HepG2 (cell line): ENCODE data around the gene CACNG7. TPM values are rescaled to one million over a fixed set of nuclear protein-coding genes. Genes with fewer than 3 reads are reported as not detected.

ENCODE experiments used
- BORCS8-MEF2B ChIP-seq: sonication (generic); formaldehyde crosslinking; IDR thresholded peaks from 2 replicates; pipeline ENCODE4 v1.8.0; 2022; ENCODE audit warnings: mild to moderate bottlenecking, missing genetic modification reagents
- DMAP1 ChIP-seq: IDR thresholded peaks from 2 replicates; pipeline ENCODE4 v1.6.1; 2016
- DR1 ChIP-seq: sonication (generic); formaldehyde crosslinking; IDR thresholded peaks from 2 replicates; pipeline ENCODE4 v1.8.0; 2021; ENCODE audit warnings: mild to moderate bottlenecking, missing genetic modification reagents, inconsistent platforms
- HIVEP1 ChIP-seq: sonication (generic); formaldehyde crosslinking; IDR thresholded peaks from 2 replicates; pipeline ENCODE4 v1.4.0; 2020; ENCODE audit warnings: mild to moderate bottlenecking, missing genetic modification reagents
- MTA3 ChIP-seq: sonication (generic); formaldehyde crosslinking; IDR thresholded peaks from 2 replicates; pipeline ENCODE4 v1.4.0; 2020; ENCODE audit warnings: missing genetic modification reagents
- NONO ChIP-seq, 2 experiments: fragments of 450-650 bp in 1 of 2; sonication (generic) in 1 of 2; formaldehyde crosslinking in 1 of 2; IDR thresholded peaks in 1 of 2; conservative IDR thresholded peaks in 1 of 2; 2 replicates each; pipeline versions ENCODE4 v1.6.1 to v1.8.0; 2017 to 2022; ENCODE audit warnings: mild to moderate bottlenecking in 1 of 2, missing genetic modification reagents in 1 of 2, moderate library complexity in 1 of 2
- RBFOX2 ChIP-seq: fragments of 200-400 bp; formaldehyde crosslinking; IDR thresholded peaks from 2 replicates; pipeline ENCODE4 v1.6.1; 2017; ENCODE audit warnings: low read depth, mild to moderate bottlenecking, low read length
- SALL2 ChIP-seq: sonication (generic); formaldehyde crosslinking; IDR thresholded peaks from 2 replicates; pipeline ENCODE4 v1.8.1; 2023; ENCODE audit warnings: mild to moderate bottlenecking, missing genetic modification reagents, inconsistent platforms
- ZNF549 ChIP-seq: sonication (generic); formaldehyde crosslinking; IDR thresholded peaks from 2 replicates; pipeline ENCODE4 v1.5.0; 2020; ENCODE audit warnings: missing genetic modification reagents
- ZNF558 ChIP-seq: sonication (generic); formaldehyde crosslinking; IDR thresholded peaks from 2 replicates; pipeline ENCODE4 v1.9.0; 2022; ENCODE audit warnings: mild to moderate bottlenecking, missing genetic modification reagents, borderline replicate concordance
- ZNF703 ChIP-seq: sonication (generic); formaldehyde crosslinking; IDR thresholded peaks from 2 replicates; pipeline ENCODE4 v1.5.1; 2020; ENCODE audit warnings: missing genetic modification reagents, mild to moderate bottlenecking, moderate library complexity, borderline replicate concordance
- polyA plus RNA-seq, 8 experiments: library from polyadenylated mRNA; depleted of rRNA in 3 of 8; stranded (reverse) in 7 of 8; unstranded in 1 of 8; fragments of >200 nt; fragmentation: Illumina TruSeq in 4 of 8; extraction: Trizol in 4 of 8; gene quantifications; 2 replicates each; pipeline versions ENCODE4 v1.2.1 to v1.2.3, GENCODE V29; 2011 to 2016; ENCODE audit warnings: low read depth in 4 of 8, missing spikeins in 1 of 8, mixed read lengths in 1 of 8; ENCODE audit not compliant: insufficient read depth in 1 of 8
- total RNA-seq, 5 experiments: library from RNA; depleted of rRNA; stranded (reverse); fragments of >200 nt; fragmentation: Illumina TruSeq; extraction: Trizol; gene quantifications; 2 replicates each; pipeline ENCODE4 v1.2.3, GENCODE V29; 2016; ENCODE audit warnings: low read depth in 1 of 5
- TF ChIP-seq, protein P1 (sequence below): sonication (generic); formaldehyde crosslinking; IDR thresholded peaks from 2 replicates; pipeline ENCODE4 v1.8.0; 2022; ENCODE audit warnings: mild to moderate bottlenecking, missing genetic modification reagents, borderline replicate concordance

The CACNG7 gene
- total and polyA plus RNA-seq, 2 of the 13 experiments (the other 11 are each of a cell fraction or from before 2014, with no cell fraction given) = not detected

DNA sequence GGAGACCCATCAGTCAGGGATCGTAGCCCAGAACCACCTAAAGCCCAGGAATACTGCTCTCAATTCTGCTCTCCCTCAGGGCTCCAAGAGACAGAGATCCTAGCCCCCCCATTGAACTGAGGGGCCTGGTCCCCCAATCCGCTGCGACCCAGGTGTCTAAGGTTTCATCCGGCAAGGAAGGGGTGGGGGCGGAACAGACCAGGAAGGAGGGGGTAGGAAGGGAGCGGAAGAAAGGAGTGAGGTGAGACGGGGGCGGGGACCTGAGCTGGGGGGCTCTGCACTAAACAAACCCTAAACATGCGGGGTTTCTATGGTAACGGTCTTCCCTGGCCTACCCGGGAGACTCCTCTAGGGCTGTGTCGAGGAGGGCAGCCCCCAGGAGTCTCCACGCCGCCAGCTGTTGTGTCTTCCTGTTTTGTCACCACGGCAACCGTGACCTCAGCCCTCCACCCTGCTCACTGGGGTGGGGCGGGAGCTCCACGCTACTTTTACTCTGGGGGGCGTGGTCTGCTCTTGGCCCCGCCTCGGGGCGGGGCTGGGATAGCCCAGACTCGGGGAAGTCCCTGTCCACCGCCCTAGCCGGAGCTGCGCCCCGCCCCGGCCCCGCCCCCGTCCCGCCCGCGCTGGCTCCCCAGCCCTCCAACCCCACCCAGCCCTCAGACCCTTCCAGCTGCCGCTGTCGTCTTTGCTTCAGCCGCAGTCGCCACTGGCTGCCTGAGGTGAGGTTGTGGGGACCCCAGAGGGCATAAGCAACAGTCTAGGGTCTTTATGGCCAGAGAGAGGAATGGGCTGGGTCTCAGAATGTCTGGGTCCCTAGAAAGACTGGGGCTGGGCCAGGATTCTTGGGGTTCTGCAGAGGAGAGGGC, 41.6 kb upstream of the CACNG7 start, which contains the start of gene MYADM (continued):
- TF ChIP-seq, protein P1, sequence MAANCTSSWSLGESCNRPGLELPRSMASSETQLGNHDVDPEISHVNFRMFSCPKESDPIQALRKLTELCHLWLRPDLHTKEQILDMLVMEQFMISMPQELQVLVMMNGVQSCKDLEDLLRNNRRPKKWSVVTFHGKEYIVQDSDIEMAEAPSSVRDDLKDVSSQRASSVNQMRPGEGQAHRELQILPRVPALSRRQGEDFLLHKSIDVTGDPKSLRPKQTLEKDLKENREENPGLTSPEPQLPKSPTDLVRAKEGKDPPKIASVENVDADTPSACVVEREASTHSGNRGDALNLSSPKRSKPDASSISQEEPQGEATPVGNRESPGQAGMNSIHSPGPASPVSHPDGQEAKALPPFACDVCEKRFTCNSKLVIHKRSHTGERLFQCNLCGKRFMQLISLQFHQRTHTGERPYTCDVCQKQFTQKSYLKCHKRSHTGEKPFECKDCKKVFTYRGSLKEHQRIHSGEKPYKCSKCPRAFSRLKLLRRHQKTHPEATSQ = no peak
- TF ChIP-seq NONO (IDR thresholded peaks at IDR 0.05) (no peak), NONO (CRISPR knock-in tag; conservative IDR thresholded peaks at IDR 0.05) (peak; percentile 59), HIVEP1 (peak; percentile 99), ZNF549 (CRISPR knock-in tag) (no peak), RBFOX2 (peak; percentile 72), DMAP1 (CRISPR knock-in tag) (no peak), ZNF703 (CRISPR knock-in tag) (no peak), DR1 (peak; percentile 49; the same call in 1 of the 2 replicates), MTA3 (no peak), SALL2 (CRISPR knock-in tag) (no peak; the same call in 1 of the 2 replicates), ZNF558 (no peak; the same call in 1 of the 2 replicates), BORCS8-MEF2B (CRISPR knock-in tag) (no peak; the same call in 1 of the 2 replicates)
- TF ChIP-seq, all 625 proteins: peak for 180
